ENCODE results near the gene PCBP3.
"Not testable (repeated sequence)": the region's sequence is repeated elsewhere in the genome, so short reads cannot be mapped to it uniquely, and the experiment has no call there.

Gene PCBP3

GRCh38 chr21:45599146-45599581, 44.4 kb upstream of the PCBP3 start:
- TF ChIP-seq CTCF (IDR thresholded peaks at IDR 0.05) = no peak

GRCh38 chr21:45600248-45600647, 43.3 kb upstream of the PCBP3 start:
- no peak for TF ChIP-seq CTCF (IDR thresholded peaks at IDR 0.05)
- DNase-seq (ENCODE audit: low spot score) = no peak

More at GRCh38 chr21:45599146-45599581, 44.4 kb upstream of the PCBP3 start:
- no peak for DNase-seq (ENCODE audit: low spot score)
- Histone ChIP-seq H3K27ac (no peak overlapping the region), H3K4me3 (no peak overlapping the region)

GRCh38 chr21:45601551-45601950, 42.0 kb upstream of the PCBP3 start:
- Histone ChIP-seq H3K4me3 (no peak overlapping the region), H3K27ac (no peak overlapping the region)
- no peak for TF ChIP-seq CTCF (IDR thresholded peaks at IDR 0.05)
- DNase-seq (ENCODE audit: low spot score) = peak; percentile 49

More at GRCh38 chr21:45600248-45600647, 43.3 kb upstream of the PCBP3 start:
- no peak overlapping the region for H3K4me3 ChIP-seq
- no peak overlapping the region for H3K27ac ChIP-seq

GRCh38 chr21:45602106-45602505, 41.4 kb upstream of the PCBP3 start:
- H3K27ac ChIP-seq = no peak overlapping the region
- TF ChIP-seq CTCF (IDR thresholded peaks at IDR 0.05) = no peak
- peak; percentile 11 for DNase-seq (ENCODE audit: low spot score)
- H3K4me3 ChIP-seq = no peak overlapping the region

- DNase-seq (ENCODE audit: low spot score) = no peak
- TF ChIP-seq CTCF (IDR thresholded peaks at IDR 0.05) = no peak
- Histone ChIP-seq H3K27ac (no peak overlapping the region), H3K4me3 (no peak overlapping the region)
Measured at GRCh38 chr21:45603481-45603880, 40.0 kb upstream of the PCBP3 start.

GRCh38 chr21:45604681-45605080, 38.8 kb upstream of the PCBP3 start:
- DNase-seq (ENCODE audit: low spot score) = peak; percentile 49

GRCh38 chr21:45607021-45607908, 36.3 kb upstream of the PCBP3 start:
- H3K27ac ChIP-seq = no peak overlapping the region
- no peak overlapping the region for H3K4me3 ChIP-seq
- peak; percentile 41 for DNase-seq (ENCODE audit: low spot score)
- no peak for TF ChIP-seq CTCF (IDR thresholded peaks at IDR 0.05)

More at GRCh38 chr21:45604681-45605080, 38.8 kb upstream of the PCBP3 start:
- not testable (repeated sequence) for H3K27ac ChIP-seq, H3K4me3 ChIP-seq
